NCI-H1930 (cell line): ENCODE measurements around the gene TDRD3.
"Not testable (repeated sequence)": the region's sequence is repeated elsewhere in the genome, so short reads cannot be mapped to it uniquely, and the experiment has no call there.

Experiments used
- DNase-seq, 2 experiments: peaks; one replicate each; lab custom pipeline; 2025; lab: John Stamatoyannopoulos, UW

The TDRD3 gene

DNA sequence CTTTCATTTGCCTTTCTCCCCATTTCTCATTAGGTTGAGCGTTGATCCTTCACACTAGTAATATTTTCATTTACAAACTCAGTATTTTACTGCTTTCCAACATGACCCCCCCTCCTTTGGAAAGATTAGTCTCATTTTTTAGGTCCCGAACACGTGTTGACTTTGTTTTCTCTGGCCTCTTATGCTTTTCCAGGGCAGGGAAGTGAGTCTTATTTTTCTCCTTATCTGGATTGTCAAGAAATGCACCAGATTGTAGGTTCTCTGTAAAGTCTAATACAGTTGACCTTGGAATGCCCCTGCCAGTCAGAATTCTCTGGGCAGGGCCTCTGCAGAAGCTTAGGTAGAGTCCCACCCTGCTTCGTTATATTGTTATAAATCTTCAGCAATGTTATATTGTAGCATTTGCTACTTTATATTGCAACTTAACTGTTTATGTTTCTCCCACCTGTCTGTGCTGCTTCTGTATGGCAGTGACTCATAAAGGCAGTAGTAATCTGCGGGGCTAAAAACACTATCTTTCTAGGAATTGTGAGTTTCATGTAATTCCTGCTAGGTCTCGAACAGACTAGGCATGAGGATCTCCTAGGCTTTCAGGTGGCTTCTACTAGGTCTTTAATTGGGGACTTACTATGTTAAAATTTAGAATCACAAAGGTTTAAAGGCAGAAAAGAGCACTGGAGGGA, 2.0 kb downstream of the TDRD3 start:
- DNase-seq = no peak

DNA sequence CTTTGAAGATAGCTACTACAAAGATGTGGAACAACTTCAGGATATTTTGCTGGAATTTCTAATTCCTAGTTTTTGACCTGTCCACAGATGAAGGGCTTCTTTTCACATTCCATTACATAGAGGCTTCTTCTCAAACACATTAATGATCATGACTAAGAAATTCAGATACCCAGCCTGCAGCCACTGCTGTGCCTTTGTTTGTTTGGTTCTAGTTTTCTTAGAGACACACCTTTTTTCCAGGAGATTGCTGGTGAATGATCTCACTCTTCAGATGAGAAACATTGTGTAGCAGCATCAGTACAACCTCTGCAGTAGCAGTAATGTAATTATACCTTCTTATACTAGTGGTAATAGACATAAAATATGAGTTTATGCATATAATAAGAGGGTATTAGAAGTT, 5.0 kb downstream of the TDRD3 start:
- no peak for DNase-seq

DNA sequence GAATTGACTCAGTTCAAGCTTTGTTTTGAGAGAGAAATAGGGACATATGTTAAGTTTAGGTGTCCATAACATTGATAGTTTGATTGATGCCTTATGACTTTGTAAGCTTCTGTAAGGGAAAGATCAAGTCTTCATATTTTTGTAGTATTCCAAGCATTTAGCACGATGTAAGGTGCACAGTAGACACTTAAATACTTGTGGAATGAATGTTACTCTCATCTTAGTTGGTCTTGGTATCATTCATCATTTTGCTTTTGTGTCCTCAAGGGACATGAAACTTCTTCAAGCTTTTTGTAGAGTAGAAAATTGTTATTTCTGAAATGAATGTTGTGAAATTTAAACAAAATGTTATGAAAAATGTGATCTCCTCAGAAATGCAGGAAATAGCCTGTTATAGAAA, 10.1 kb downstream of the TDRD3 start:
- DNase-seq = no peak

DNA sequence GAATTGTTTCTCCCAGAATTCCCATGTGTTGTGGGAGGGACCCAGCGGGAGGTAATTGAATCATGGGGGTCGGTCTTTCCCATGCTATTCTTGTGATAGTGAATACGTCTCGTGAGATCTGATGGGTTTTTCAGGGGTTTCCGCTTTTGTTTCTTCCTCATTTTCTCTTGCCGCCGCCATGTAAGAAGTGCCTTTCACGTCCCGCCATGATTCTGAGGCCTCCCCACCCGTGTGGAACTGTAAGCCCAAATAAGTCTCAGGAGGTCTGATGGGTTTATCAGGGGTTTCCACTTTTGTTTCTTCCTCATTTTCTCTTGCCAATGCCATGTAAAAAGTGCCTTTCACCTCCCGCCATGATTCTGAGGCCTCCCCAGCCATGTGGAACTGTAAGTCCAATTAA, 10.8 kb downstream of the TDRD3 start:
- not testable (repeated sequence) for DNase-seq

DNA sequence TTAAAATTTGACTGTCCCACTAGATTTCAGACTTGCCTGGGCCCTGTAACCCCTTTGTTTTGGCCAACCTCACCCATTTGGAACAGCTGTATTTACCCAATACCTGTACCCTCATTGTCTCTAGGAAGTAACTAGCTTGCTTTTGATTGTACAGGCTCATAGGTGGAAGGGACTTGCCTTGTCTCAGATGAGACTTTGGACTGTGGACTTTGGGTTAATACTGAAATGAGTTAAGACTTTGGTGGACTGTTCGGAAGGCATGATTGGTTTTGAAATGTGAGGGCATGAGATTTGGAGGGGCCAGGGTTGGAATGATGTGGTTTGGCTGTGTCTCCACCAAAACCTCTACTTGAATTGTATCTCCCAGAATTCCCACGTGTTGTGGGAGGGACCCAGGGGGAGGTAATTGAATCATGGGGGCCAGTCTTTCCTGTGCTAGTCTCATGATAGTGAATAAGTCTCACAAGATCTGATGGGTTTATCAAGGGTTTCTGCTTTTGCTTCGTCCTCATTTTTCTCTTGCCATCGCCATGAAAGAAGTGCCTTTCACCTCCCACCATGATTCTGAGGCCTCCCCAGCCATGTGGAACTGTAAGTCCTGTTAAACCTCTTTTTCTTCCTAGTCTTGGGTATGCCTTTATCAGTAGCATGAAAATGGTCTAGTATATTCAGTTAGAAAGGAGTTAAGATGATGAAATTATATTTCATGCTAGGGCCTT, 12.7 kb downstream of the TDRD3 start:
- DNase-seq = not testable (repeated sequence)

DNA sequence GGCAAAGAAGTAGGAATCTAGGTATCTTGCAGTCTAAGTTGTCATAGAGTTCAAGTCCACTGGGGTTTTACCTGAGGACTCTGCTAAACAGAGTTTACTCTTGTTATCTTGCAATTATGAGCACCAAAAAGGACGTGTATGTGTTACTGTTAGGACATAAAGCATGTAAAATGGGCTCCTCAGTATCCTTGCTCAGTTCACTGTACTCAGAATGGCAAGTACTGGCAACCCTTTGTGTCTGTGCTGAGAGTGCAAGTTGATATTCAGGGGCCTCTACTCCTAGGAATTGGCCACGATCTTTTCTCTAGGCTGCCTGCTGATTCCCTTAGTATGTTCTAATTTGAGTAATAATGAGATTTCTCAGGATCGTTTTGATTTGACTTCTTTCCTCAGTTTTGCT, 13.3 kb downstream of the TDRD3 start:
- no peak for DNase-seq

DNA sequence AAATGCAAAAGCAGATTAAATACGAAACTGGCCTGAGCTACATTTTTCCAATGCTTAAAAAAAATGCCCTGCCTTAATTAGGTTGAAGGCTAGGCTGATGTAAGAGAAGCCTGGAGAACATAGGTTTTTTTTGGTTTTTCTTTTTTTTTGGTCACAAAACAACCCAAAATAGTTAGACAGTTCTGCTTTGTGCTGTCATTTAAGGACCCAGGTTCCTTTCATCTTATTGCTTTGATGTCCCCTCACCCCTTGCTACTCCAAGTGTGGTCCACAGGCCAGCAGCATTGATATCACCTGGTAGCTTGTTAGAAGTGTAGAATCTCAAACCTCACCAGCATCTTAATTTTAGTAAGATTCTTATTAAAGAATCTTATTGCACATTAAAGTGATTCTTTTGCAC, 14.4 kb downstream of the TDRD3 start:
- no peak for DNase-seq

DNA sequence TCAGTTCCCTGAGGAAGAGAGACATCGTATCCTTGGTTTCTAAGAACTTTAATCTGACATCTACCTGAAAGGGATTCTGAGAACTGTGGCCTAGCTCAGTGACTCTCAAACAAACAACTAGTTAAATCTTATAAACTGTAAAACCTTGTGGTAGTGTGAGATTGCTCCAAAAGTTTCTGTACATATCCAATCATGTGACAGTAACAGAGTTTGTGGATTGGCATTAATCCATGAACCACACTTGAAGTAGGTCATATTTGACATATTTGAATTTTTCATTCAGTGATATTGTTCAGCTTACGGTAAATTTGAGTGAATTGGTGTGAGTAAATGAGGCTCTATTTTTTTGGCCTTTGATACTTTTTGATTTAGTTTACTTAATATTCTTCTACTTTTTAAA, 15.0 kb downstream of the TDRD3 start:
- DNase-seq = no peak

DNA sequence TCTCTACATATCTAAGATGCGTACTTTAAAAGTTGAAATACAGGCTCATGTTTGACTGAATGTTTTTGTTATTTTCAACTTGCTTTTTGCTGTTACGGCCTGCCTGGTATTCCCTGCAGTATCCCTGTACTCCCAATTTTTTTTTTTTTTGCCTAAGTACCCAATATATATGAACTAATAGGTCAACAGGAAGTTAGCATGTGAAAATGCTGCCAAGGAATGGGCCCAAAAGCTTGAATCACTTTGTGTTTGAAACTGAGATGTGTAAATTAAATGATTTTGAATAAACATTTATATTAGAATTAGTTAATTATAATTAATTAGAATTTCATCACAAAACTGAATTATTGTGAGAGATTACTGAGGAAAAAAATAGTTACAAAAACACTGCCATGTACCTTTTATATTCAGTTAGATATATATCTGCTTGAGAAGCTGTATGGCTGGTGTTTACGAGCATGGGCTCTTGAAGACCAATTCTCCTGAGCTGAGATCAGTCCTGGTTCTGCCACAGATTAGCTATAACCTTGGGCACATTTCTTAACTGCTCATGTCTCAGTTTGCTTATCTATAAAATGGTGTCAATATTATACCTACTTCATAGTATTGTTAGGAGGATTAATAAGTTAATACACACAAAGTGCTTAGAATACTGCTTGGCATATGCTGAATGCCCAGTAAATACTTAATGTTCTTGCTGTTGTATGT, 16.0 kb downstream of the TDRD3 start:
- DNase-seq = no peak

DNA sequence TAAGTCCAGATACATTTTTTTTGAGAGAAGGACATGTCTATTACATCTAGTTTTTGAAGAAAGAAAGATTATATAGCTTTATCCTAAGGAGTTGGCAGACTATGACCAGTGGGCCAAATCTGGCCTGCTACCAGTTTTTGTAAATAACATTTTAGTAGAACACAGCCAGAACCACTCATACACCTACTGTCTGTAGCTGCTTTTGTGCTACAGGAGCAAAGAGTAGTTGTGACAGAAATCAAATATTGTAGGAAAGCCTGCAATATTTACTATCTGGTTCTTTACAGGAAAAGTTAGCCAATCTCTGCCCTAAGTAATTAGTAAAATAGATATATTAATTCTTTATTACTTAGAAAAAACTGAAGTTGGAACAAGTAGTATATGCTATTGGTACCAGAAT, 17.2 kb downstream of the TDRD3 start:
- no peak for DNase-seq

DNA sequence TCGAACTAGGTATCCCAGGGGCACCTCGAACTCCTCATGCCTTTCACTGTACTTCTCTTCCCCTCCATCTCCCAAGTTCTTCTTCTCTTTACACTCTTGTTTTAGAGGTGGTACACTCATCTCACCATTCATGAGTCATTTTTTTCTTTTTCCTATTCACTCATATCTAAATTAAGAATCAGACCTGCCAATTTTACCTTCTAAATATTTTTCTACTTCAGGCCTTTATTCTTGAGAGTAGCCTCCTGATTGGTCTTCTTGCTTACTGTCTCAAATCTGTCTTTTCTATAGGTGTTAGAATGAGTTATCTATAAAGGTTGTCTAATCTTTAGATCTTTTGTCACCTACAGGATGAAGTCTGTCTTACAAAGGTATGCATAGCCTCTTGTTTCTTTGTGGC, 20.7 kb downstream of the TDRD3 start:
- no peak for DNase-seq

DNA sequence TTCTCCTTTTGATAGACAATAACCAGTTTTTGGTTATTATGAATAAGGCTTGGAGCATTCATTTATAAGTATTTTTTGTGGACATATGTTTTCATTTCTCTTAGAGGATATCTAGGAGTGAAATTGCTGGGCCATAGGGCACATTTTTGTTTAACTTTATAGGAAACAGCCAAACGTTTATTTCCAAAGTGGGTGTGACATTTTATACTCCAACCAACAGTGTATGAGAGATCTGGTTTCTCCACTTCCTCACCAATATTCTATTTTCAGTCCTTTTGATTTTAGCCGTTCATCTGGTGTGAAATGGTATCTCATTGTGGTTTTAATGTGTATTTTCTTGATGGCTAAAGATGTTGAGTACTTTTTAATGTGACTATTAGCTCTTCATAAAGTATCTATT, 21.9 kb downstream of the TDRD3 start:
- DNase-seq = no peak

DNA sequence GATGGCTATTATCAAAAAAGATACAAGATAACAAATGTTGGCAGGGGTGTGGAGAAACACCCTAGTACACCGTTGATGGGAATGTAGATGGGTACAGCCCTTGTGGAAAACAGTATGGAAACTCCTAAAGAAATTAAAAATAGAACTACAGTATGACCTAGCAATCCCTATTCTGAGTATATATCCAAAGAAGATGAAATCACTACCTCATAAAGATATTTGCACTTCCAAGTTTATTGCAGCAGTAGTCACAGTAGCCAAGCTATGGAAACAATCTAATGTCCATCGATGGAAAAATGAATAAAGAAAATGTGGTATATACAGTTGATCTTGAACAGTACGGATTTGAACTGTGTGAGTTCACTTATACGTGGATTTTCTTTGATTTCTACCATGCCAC, 28.3 kb downstream of the TDRD3 start:
- no peak for DNase-seq

DNA sequence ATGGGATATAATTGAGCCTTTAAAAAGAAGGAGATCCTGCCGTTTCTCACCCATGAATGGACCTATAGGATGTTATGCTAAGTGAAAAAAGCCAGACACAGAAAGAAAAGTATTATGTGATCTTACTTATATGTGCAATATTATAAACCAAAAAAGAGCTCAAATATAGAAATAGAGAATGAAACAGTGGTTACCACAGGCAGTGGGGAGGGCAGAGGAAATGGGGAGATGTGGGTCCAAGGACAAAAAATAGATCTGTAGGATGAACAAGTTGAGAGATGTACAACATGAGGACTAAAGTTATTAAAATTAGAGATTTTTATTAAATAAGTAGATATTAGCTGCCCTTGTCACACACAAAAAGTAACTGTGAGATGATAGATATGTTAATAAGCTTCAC, 29.1 kb downstream of the TDRD3 start:
- DNase-seq = no peak

DNA sequence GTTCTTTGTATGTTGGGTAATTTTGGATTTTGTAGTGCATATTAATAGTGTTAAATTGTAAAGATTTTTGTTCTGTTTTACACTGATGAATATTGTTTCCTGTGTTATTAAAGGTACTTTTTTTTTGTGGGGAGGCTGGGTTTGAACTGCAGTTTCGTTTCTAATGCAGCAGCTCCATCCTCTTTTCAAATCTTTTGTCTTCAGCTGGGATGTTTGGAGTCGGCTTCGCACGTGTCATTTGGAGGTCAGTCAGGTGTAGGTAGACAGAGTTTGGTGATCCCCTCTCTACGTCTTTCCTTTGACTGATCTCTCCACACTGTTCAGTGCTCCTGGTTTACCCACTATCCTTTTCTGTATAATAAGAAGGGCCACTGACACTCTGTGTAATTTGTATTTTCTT, 30.3 kb downstream of the TDRD3 start:
- DNase-seq = no peak

DNA sequence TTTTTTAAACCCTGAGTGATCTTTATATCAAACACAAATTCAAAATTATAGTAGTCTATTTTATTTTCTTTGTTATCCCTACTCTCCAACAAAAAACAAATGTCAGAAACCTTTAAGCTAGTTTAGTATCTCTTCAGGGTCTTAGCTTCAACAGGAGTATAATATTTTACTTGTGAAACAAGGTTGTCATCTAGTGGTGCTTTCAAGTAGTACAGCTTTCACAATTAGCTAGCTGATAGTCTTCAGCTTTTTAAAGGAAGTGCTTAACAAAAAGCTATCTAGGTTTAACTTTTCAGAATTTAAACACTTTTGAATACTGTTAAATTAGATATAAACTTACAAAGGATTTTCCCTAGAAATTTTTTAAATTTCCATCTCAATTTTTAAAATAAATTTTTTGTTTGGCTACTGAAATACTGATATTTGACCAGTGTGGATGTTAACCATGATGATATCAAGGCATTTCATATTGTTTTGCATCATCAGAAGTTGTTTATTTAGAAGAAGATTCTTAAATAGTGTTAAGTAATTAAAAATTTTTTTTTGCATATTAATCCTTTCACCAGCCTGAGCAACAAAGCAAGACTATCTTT, 34.2 kb downstream of the TDRD3 start:
- peak in 1 of 2 experiments; percentile 41 for DNase-seq

DNA sequence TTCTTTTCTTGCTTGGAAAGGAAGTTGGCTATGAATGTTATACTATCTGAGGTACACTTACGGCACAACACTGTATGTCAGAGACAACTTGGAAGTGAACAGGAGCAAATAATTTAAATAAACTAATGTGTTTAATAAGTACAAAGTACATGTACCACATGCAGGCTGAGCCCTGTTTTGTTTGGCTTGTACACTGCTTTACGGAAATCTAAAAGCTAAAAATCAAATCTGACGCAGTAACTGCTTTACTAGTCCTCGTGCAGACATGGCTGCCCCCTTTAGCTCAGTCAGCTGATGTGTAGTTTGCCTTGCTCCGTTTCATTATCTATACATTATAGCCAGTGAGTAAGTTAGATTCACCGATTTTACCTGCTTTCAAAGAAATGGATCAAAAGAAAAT, 36.5 kb downstream of the TDRD3 start:
- DNase-seq = no peak

DNA sequence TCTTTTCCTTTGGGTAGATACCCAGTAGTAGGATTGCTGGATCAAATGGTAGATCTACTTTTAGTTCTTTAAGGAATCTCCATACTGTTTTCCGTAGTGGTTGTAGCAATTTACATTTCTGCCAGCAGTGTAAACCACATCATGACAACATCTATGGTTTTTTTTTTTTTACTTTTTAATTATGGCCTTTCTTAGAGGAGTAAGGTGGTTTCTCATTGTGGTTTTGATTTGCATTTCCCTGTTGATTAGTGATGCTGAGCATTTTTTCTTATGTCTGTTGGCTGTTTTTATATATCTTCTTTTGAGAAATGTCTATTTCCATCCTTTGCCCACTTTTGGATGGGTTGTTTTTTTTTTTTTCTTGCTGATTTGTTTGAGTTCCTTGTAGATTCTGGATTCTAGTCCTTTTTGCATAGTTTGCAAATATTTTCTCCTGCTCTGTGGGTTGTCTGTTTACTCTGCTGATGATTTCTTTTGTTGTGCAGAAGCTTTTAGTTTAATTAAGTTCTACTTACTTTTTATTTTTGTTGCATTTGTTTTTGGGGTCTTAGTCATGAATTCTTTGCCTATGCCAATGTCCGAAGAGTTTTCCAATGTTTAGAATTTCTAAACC, 38.8 kb downstream of the TDRD3 start:
- no peak for DNase-seq

DNA sequence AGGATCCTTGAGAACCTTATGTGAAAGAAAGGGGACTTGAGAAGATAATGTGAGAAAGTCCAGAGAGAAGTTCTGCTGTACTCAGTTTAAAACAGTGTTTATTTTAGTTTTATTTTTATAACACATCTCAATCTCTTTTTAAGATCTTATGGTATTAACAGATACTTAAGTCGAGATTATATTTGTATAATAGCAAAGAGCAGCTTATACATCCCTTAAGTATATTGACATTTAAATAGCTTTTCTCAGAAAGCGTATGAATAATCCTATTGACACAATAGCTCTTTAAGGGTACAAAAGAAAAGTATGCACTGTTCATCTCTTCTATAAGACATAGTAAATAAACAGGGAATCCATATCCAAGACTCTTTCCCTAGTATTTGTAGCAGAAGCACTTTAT, 42.2 kb downstream of the TDRD3 start:
- no peak for DNase-seq

DNA sequence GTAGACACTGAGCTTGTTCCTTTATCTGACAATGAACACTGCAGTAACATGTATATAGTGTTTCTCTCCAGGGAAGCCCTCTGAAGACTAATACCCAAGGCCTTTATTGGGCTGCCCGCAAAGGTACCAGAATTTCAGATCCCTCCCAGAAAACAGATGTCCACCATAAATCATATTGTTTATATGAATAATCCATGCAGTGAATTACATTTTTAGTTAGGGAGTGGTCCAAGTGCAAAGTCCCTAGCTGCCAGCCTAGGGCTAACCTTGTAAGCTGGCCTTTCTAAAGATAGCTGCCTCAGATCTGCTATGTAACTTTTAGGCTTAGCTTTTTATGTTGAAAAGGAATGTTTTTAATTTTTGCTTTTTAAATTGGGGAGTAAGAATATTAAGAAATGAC, 44.7 kb downstream of the TDRD3 start:
- no peak for DNase-seq

DNA sequence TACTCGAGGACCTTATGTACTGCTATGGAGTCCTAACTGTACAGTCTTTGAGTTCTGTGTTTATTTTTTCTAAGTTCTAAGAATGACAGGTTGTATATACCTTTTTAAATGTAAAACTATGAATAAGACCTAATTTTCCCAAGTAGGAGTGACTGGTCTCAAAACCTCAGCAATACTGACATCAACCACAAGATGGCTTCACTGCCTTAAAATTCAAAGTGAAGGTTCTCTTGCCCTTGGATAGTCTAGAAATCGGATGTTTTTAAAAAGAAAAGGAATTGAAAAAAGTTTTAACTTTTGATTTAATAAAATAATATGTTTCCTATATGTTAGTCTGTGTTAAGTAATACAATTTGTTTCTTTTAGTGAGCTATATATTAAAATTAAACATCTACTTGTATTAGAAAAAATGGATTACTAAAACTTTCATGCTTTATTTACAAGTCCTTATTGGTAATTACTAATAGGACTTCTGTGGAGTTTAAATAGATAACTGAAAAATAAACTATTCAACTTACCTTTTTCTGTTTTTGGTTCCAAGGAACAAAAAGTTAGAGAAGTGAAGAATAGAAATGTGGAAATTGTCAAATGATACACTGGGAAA, 52.0 kb downstream of the TDRD3 start:
- peak; percentile 8 to 50 for DNase-seq

DNA sequence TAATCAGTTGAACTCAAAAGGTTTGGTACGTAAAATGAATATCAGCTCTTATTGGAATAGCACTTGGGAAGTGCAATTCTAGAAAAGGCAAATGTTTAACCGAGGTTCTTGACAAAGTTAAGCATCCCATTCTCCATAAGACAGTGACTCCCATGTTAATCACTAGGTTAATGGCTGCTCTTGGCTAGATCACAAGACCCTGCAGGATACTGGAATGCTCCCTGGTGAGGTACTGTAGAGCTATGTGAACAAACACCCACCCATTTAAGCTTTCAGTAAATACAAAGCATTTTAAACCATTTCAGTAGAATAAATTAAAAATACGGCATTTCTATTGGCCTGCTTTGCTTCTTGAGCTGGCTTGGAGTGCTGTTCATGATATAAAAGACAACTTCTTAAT, 56.5 kb downstream of the TDRD3 start:
- no peak for DNase-seq
